WTC11 (cell line): Measurements from ENCODE around the gene BTNL9. TPM values are rescaled to one million over a fixed set of nuclear protein-coding genes. Genes with fewer than 3 reads are reported as not detected.

Source experiments
- ATAC-seq: fragments of 200-7000 bp; cut with Tn5 transposase; 2 replicates; pipeline ENCODE4 v1.10.0; 2021; ENCODE audit warnings: mild to moderate bottlenecking, moderate library complexity
- CTCF ChIA-PET: fragments of 300-600 bp; sonication (Branson Sonifier 250); formaldehyde crosslinking; loops from one replicate; lab custom pipeline; 2021; ENCODE audit warnings: antibody characterized with exemption; lab: Charles Lee
- POLR2A ChIA-PET: fragments of 350-600 bp; sonication (Branson Sonifier 250); formaldehyde crosslinking; loops from one replicate; lab custom pipeline; 2021; ENCODE audit warnings: antibody characterized with exemption; lab: Charles Lee
- DNase-seq: peaks from one replicate; pipeline ENCODE4 v3.0.0; 2021; ENCODE audit warnings: low spot score
- H3K27ac Mint-ChIP-seq: 2 replicates; pipeline ENCODE4 v1.8.0; 2021; ENCODE audit warnings: mixed read lengths
- H3K27me3 Mint-ChIP-seq: 2 replicates; pipeline ENCODE4 v1.8.0; 2021; ENCODE audit warnings: low read depth, mild to moderate bottlenecking, moderate library complexity, mixed read lengths
- H3K36me3 Mint-ChIP-seq: 2 replicates; pipeline ENCODE4 v1.8.0; 2021; ENCODE audit warnings: mixed read lengths
- H3K4me1 Mint-ChIP-seq: 2 replicates; pipeline ENCODE4 v1.8.0; 2022; ENCODE audit warnings: mixed read lengths
- H3K4me3 Mint-ChIP-seq: 2 replicates; pipeline ENCODE4 v1.8.0; 2021; ENCODE audit warnings: mild to moderate bottlenecking, moderate library complexity, mixed read lengths
- H3K9me3 Mint-ChIP-seq: 2 replicates; pipeline ENCODE4 v1.8.0; 2021; ENCODE audit warnings: mixed read lengths
- ATF1 ChIP-seq: sonication (generic); formaldehyde crosslinking; IDR thresholded peaks from 2 replicates; pipeline ENCODE4 v1.8.1; 2023; ENCODE audit warnings: mild to moderate bottlenecking, moderate library complexity, missing genetic modification reagents
- ATF2 ChIP-seq: sonication (generic); formaldehyde crosslinking; IDR thresholded peaks from 2 replicates; pipeline ENCODE4 v1.8.1; 2022; ENCODE audit warnings: low read depth, missing genetic modification reagents, borderline replicate concordance
- ATF3 ChIP-seq: sonication (generic); formaldehyde crosslinking; conservative IDR thresholded peaks from 2 replicates; pipeline ENCODE4 v1.8.1; 2022; ENCODE audit warnings: mild to moderate bottlenecking, missing genetic modification reagents
- CTCF ChIP-seq: fragments of 200-600 bp; IDR thresholded peaks from 2 replicates; pipeline ENCODE4 v1.8.0; 2022; ENCODE audit warnings: antibody characterized with exemption
- ESRRA ChIP-seq: sonication (generic); formaldehyde crosslinking; IDR thresholded peaks from 2 replicates; pipeline ENCODE4 v1.8.1; 2022; ENCODE audit warnings: mild to moderate bottlenecking, missing genetic modification reagents, borderline replicate concordance
- GABPB1 ChIP-seq: sonication (generic); formaldehyde crosslinking; IDR thresholded peaks from 2 replicates; pipeline ENCODE4 v1.8.1; 2023; ENCODE audit warnings: mild to moderate bottlenecking, missing genetic modification reagents
- HMGXB4 ChIP-seq: sonication (generic); formaldehyde crosslinking; IDR thresholded peaks from 2 replicates; pipeline ENCODE4 v1.8.1; 2023; ENCODE audit warnings: mild to moderate bottlenecking, moderate library complexity, missing genetic modification reagents
- IRF2 ChIP-seq: sonication (generic); formaldehyde crosslinking; IDR thresholded peaks from 2 replicates; pipeline ENCODE4 v1.8.0; 2022; ENCODE audit warnings: low read depth, missing genetic modification reagents, borderline replicate concordance
- JUN ChIP-seq: sonication (generic); formaldehyde crosslinking; IDR thresholded peaks from 2 replicates; pipeline ENCODE4 v1.8.0; 2023; ENCODE audit warnings: mild to moderate bottlenecking, missing genetic modification reagents
- MLX ChIP-seq: sonication (generic); formaldehyde crosslinking; IDR thresholded peaks from 2 replicates; pipeline ENCODE4 v1.8.1; 2023; ENCODE audit warnings: mild to moderate bottlenecking, missing genetic modification reagents, moderate library complexity
- NR3C1 ChIP-seq: sonication (generic); formaldehyde crosslinking; conservative IDR thresholded peaks from 2 replicates; pipeline ENCODE4 v1.8.1; 2023; ENCODE audit warnings: low read depth, mild to moderate bottlenecking, missing genetic modification reagents
- PRRX2 ChIP-seq: fragments of 250-450 bp; sonication (Bioruptor Pico); IDR thresholded peaks from 2 replicates; pipeline ENCODE4 v1.8.0; 2021; ENCODE audit warnings: mild to moderate bottlenecking
- RORB ChIP-seq: fragments of 250-450 bp; sonication (Bioruptor Pico); IDR thresholded peaks from 2 replicates; pipeline ENCODE4 v1.9.0; 2021; ENCODE audit warnings: mild to moderate bottlenecking
- SMAD3 ChIP-seq: sonication (generic); formaldehyde crosslinking; IDR thresholded peaks from 2 replicates; pipeline ENCODE4 v1.8.0; 2022; ENCODE audit warnings: missing genetic modification reagents, mild to moderate bottlenecking, borderline replicate concordance
- STAT6 ChIP-seq: sonication (generic); formaldehyde crosslinking; conservative IDR thresholded peaks from 2 replicates; pipeline ENCODE4 v1.8.1; 2023; ENCODE audit warnings: mild to moderate bottlenecking, low read depth, missing genetic modification reagents, moderate library complexity
- TCF7 ChIP-seq: sonication (generic); formaldehyde crosslinking; IDR thresholded peaks from 2 replicates; pipeline ENCODE4 v1.8.0; 2022; ENCODE audit warnings: mild to moderate bottlenecking, low read depth, missing genetic modification reagents, moderate library complexity
- TEAD1 ChIP-seq: sonication (generic); formaldehyde crosslinking; IDR thresholded peaks from 2 replicates; pipeline ENCODE4 v1.8.0; 2022; ENCODE audit warnings: mild to moderate bottlenecking, missing genetic modification reagents
- USF1 ChIP-seq: sonication (generic); formaldehyde crosslinking; IDR thresholded peaks from 2 replicates; pipeline ENCODE4 v1.8.0; 2022; ENCODE audit warnings: mild to moderate bottlenecking, missing genetic modification reagents
- ZMAT4 ChIP-seq: fragments of 250-450 bp; sonication (Bioruptor Pico); IDR thresholded peaks from 2 replicates; pipeline ENCODE4 v1.9.0; 2021; ENCODE audit warnings: mild to moderate bottlenecking
- ZNF317 ChIP-seq: sonication (generic); formaldehyde crosslinking; IDR thresholded peaks from 2 replicates; pipeline ENCODE4 v1.8.1; 2023; ENCODE audit warnings: low read depth, mild to moderate bottlenecking, moderate library complexity, missing genetic modification reagents, borderline replicate concordance
- ZNF396 ChIP-seq: fragments of 250-450 bp; sonication (Bioruptor Pico); IDR thresholded peaks from 2 replicates; pipeline ENCODE4 v1.8.0; 2021; ENCODE audit warnings: mild to moderate bottlenecking, moderate library complexity, borderline replicate concordance
- ZNF425 ChIP-seq: fragments of 250-450 bp; sonication (Bioruptor Pico); conservative IDR thresholded peaks from 2 replicates; pipeline ENCODE4 v1.9.0; 2021; ENCODE audit warnings: mild to moderate bottlenecking
- total RNA-seq: library from RNA; stranded (reverse); gene quantifications from 3 replicates; pipeline ENCODE4 v1.2.3, GENCODE V29; 2021

Gene BTNL9
- total RNA-seq, 1 experiment from 2014 or later: 3.4 TPM

GRCh38 chr5:181039471-181039870 lies 595 bp upstream of the BTNL9 start (continued):
- TF ChIP-seq ZNF396 (CRISPR knock-in tag): no peak
- TF ChIP-seq CTCF: no peak
- no peak for TF ChIP-seq ZMAT4 (CRISPR knock-in tag)
- no peak for TF ChIP-seq HMGXB4 (CRISPR knock-in tag)
- TF ChIP-seq JUN (CRISPR knock-in tag): no peak
- TF ChIP-seq ZNF317 (CRISPR knock-in tag): no peak
- TF ChIP-seq GABPB1: no peak
- TF ChIP-seq PRRX2 (CRISPR knock-in tag): no peak
- TF ChIP-seq, all 79 proteins: peak for 0

GRCh38 chr5:181040631-181040945 lies 522 bp downstream of the BTNL9 start:
- Mint-ChIP-seq H3K27ac (no peak overlapping the region), H3K36me3 (no peaks in the 10 kb centered on the region), H3K27me3 (peaks cover 23% of the 10 kb centered on the region), H3K9me3 (no peaks in the 10 kb centered on the region), H3K4me1 (peaks cover 22% of the 10 kb centered on the region), H3K4me3 (no peak overlapping the region)
- DNase-seq (no peak), ATAC-seq (no peak)
- no peak for TF ChIP-seq ATF2 (CRISPR knock-in tag)
- TF ChIP-seq NR3C1 (CRISPR knock-in tag): no peak
- no peak for TF ChIP-seq TCF7 (CRISPR knock-in tag)
- TF ChIP-seq TEAD1: no peak
- no peak for TF ChIP-seq ATF3 (CRISPR knock-in tag)
- TF ChIP-seq ZNF425 (CRISPR knock-in tag): no peak
- no peak for TF ChIP-seq ATF1 (CRISPR knock-in tag)
- no peak for TF ChIP-seq USF1
- TF ChIP-seq STAT6 (CRISPR knock-in tag): no peak
- TF ChIP-seq MLX (CRISPR knock-in tag): no peak
- no peak for TF ChIP-seq ESRRA (CRISPR knock-in tag)
- TF ChIP-seq RORB (CRISPR knock-in tag): no peak
- TF ChIP-seq SMAD3 (CRISPR knock-in tag): no peak
- no peak for TF ChIP-seq IRF2 (CRISPR knock-in tag)
- ChIA-PET CTCF (no interaction called here), POLR2A (no interaction called here)
